ENCODE results near the gene JAG1. TPM values are rescaled to one million over a fixed set of nuclear protein-coding genes. Genes with fewer than 3 reads are reported as not detected.
A peak's percentile ranks its signal among the peaks of the same experiment; 100 is the strongest.

The JAG1 gene
- 6.9 TPM for total RNA-seq (2013)
- polyA plus RNA-seq (1 to 10 TPM in 1 of 3 donors, under 1 TPM in 2; 0.70 to 6.8 (median 0.85) TPM), polyA minus RNA-seq (11.9 and 12.0 TPM in 2 replicates), total RNA-seq (22.8 to 102 (median 71.4) reads per million in 11 experiments)

DNA sequence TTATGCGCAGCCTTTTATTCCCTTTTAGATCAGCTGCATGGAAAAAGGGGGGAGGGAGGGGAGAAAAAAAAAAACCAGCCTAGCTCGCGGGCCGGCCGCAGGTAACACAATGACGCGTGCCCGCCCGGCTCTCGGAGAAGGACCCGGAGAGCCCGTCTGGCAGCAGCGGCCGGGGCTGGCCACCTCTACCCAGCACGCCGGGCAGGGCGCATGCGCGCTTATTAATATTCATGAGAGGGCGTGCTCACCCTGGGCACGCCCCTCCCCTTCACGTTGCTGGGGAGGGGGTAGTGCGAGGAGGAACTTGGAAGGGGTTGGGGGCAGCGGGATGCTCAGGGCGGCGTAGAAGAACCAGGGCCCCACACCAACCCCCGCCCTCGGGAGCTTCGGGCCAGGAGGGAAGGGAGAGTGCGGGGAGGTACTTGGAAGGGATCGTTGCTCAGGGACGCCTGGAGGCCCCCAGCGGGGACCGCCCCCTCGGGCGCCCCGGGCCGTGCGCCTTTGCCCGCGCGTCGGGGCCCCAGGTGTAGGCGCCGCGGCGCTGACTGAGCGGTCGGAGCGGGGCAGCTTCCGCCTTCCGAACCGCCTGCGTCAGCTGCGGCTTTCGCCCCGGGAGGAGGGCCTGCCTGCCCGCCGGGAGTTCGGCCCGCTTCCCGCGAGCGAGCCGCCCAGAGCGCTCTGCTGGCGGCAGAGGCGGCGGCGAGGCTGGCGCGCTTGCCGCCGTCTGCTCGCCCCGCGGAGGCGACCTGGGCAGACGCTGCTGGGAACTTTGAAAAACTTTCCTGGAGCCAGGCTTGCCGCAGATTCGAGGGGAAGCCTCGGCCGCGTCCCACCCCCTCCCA, at the start of gene JAG1:
TSS of gene JAG1 (minus strand) at position 158 of the 842 bp plus-strand sequence. CDS start 469 bp downstream, outside the sequence.
- Mint-ChIP-seq H3K9me3 (no peaks in the 10 kb centered on the region), H3K27ac (peak within 1 kb of the TSS; percentile 85 to 96 (median 92)), H3K4me3 (peak within 1 kb of the TSS; percentile 95 to 97), H3K4me1 (peaks cover 28% of the 10 kb centered on the region), H3K36me3 (peaks cover 7 to 13% of the 10 kb centered on the region in 2 donors), H3K27me3 (ENCODE audit: low read depth in 3 of 3) (peaks cover 31 to 33% (median 32%) of the 10 kb centered on the region in 3 donors)
- WGBS (ENCODE audit: insufficient coverage): under 1% methylated on average over 74 of the region's 84 CpGs
- Histone ChIP-seq H3K4me3 (replicated peaks in 1 of 3; ENCODE audit: low read depth in 2 of 3, low read length in 3 of 3) (peak within 1 kb of the TSS; percentile 77 to 91 (median 80)), H3K79me2 (ENCODE audit: insufficient read depth, low read length) (peaks cover 8% of the 10 kb centered on the region), H3K9ac (ENCODE audit: insufficient read depth, low read length, poor library complexity, severe bottlenecking) (peak within 1 kb of the TSS; percentile 80), H2AFZ (ENCODE audit: insufficient read depth, low read depth, low read length, poor library complexity, severe bottlenecking) (peak within 1 kb of the TSS; percentile 97), H3K9me3 (replicated peaks in 1 of 2; ENCODE audit: control insufficient read depth in 1 of 2, insufficient read depth in 1 of 2, low read length in 2 of 2) (no peaks in the 10 kb centered on the region), H4K20me1 (ENCODE audit: insufficient read depth, low read length) (peaks cover 22% of the 10 kb centered on the region), H3K27ac (ENCODE audit: low read depth in 1 of 2, low read length in 2 of 2) (peak within 1 kb of the TSS; percentile 61 to 86), H3K27me3 (ENCODE audit: control insufficient read depth in 2 of 2, insufficient read depth in 2 of 2, low read length in 2 of 2) (peaks cover 4 to 24% of the 10 kb centered on the region in 2 donors), H3K4me1 (ENCODE audit: control insufficient read depth in 1 of 2, insufficient read depth in 2 of 2, low read length in 2 of 2) (peaks cover 22 to 42% of the 10 kb centered on the region in 2 donors), H3K36me3 (replicated peaks in 1 of 2; ENCODE audit: control insufficient read depth in 1 of 2, insufficient read depth in 2 of 2, low read length in 2 of 2) (no peaks in the 10 kb centered on the region), H3K4me2 (replicated peaks; ENCODE audit: extremely low read depth, low read length, poor library complexity, severe bottlenecking) (peak within 1 kb of the TSS; percentile 97)
- intact Hi-C loops (cut with micrococcal nuclease): loop anchor here (5.0 to 10.0 kb wide), 4 partner anchors 189 to 679 kb away; partner anchors contain the start of gene MKKS (in 2 of the 2)
- DNase-seq: peak; percentile 89 to 95 (median 92)
- TF ChIP-seq, protein P1, sequence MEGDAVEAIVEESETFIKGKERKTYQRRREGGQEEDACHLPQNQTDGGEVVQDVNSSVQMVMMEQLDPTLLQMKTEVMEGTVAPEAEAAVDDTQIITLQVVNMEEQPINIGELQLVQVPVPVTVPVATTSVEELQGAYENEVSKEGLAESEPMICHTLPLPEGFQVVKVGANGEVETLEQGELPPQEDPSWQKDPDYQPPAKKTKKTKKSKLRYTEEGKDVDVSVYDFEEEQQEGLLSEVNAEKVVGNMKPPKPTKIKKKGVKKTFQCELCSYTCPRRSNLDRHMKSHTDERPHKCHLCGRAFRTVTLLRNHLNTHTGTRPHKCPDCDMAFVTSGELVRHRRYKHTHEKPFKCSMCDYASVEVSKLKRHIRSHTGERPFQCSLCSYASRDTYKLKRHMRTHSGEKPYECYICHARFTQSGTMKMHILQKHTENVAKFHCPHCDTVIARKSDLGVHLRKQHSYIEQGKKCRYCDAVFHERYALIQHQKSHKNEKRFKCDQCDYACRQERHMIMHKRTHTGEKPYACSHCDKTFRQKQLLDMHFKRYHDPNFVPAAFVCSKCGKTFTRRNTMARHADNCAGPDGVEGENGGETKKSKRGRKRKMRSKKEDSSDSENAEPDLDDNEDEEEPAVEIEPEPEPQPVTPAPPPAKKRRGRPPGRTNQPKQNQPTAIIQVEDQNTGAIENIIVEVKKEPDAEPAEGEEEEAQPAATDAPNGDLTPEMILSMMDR (IDR thresholded peaks at IDR 0.05): no peak

DNA sequence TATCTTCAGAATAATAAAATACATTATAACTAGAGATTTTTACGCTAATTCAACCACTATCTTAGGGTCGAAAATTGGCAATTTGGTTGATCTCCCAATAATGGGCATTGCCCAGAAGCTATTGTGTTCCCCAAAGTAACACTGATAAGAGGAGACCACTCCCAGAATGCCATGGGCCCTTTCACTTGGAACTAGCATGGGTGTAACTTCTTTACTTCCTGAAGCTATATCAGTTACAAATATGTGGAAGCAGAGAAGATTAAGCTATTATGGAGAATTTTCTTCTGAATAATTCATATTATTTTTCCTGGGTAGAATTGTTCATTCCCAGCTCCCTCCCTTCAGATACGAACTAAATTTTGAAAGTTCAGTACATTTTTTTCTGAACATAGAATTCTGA, 48.2 kb upstream of the JAG1 start:
- intact Hi-C loops (cut with micrococcal nuclease): no loop called here
- Mint-ChIP-seq H3K27ac (no peak overlapping the region), H3K4me3 (no peak overlapping the region), H3K36me3 (no peaks in the 10 kb centered on the region), H3K9me3 (peaks cover 0 to 3% (median 2%) of the 10 kb centered on the region in 7 donors), H3K4me1 (no peaks in the 10 kb centered on the region), H3K27me3 (ENCODE audit: low read depth in 3 of 3) (peaks cover 2 to 4% (median 3%) of the 10 kb centered on the region in 3 donors)
- Histone ChIP-seq H3K36me3 (replicated peaks in 1 of 2; ENCODE audit: control insufficient read depth in 1 of 2, insufficient read depth in 2 of 2, low read length in 2 of 2) (no peaks in the 10 kb centered on the region), H3K4me1 (ENCODE audit: control insufficient read depth in 1 of 2, insufficient read depth in 2 of 2, low read length in 2 of 2) (no peaks in the 10 kb centered on the region), H3K4me3 (replicated peaks in 1 of 3; ENCODE audit: low read depth in 2 of 3, low read length in 3 of 3) (no peak overlapping the region), H3K27me3 (ENCODE audit: control insufficient read depth in 2 of 2, insufficient read depth in 2 of 2, low read length in 2 of 2) (peaks cover 0 to 3% of the 10 kb centered on the region in 2 donors), H3K79me2 (ENCODE audit: insufficient read depth, low read length) (no peaks in the 10 kb centered on the region), H4K20me1 (ENCODE audit: insufficient read depth, low read length) (no peaks in the 10 kb centered on the region), H3K27ac (ENCODE audit: low read depth in 1 of 2, low read length in 2 of 2) (no peak overlapping the region), H2AFZ (ENCODE audit: insufficient read depth, low read depth, low read length, poor library complexity, severe bottlenecking) (no peak overlapping the region), H3K4me2 (replicated peaks; ENCODE audit: extremely low read depth, low read length, poor library complexity, severe bottlenecking) (no peak overlapping the region), H3K9ac (ENCODE audit: insufficient read depth, low read length, poor library complexity, severe bottlenecking) (no peak overlapping the region), H3K9me3 (replicated peaks in 1 of 2; ENCODE audit: control insufficient read depth in 1 of 2, insufficient read depth in 1 of 2, low read length in 2 of 2) (no peaks in the 10 kb centered on the region)
- DNase-seq: no peak
- TF ChIP-seq, protein P1 (IDR thresholded peaks at IDR 0.05): no peak
- 90% methylated on average over 2 of the region's 3 CpGs for WGBS (ENCODE audit: insufficient coverage)
